Measurements from ENCODE around the gene LRCH1.
A peak's percentile ranks its signal among the peaks of the same experiment; 100 is the strongest.

Gene LRCH1

DNA sequence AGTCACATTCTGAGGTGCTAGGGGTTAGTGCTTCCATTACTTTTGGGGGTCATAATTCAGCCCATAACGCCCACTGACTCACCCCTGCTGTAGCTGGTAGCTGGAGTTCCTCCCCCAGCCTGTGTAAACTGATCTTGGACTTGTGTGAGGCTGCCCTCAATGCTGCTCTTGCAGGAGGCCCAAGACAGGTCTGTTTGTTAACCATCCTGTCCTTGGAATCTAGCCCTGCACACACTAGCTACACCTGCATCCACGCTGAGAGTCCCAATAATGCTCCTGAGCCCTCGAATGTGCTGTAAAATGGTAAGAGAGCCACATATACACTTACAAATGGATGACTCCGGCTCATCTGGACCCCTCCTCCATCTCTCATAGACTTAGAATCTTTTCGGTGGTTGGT, 9.6 kb downstream of the LRCH1 start:
- no peak for DNase-seq

DNA sequence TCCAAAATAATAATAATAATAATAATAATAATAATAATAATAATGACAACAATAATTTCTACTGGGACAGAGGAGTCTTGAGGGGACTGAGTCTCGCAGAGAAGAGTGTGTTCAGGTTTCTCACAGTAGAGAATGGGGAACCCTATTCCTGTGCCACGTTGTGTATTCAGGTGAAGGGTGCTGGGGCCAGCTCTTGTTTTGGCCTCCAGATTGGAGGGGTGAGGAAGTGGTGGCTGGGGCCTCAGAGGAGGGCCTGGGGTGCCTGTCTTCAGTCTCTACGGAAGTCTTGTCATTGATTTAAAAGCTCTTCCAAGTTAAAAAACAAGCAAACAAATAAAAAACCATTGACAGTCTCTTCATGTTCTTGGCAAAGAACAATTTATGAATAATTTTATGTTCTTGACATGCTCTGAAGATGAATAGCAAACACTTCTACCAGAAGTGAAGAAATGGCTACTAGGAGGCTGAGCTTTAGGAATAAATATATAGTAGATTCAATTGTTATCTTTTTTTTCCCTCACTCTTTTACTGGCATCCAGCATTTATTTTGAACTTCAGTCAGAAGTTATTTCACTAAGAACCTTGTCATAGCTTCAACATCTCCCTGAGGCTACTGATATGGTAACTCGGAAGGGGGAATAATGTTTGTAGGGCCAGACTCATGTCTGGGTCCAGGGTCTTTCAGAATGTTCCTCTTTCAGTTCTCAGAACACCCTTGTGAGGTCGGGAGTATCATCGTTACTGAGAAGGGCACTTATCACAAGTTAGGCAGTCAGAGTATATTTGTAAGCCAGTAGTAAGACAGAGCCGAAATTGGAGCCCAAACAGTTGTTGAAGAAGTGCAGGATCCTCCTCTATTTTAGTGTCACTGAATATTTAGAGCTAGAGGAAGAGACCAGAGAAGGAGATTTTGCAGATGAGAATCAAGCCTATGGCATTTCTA, 13.1 kb downstream of the LRCH1 start:
- no peak for DNase-seq

GRCh38 chr13:46567671-46568070, 14.7 kb downstream of the LRCH1 start:
- no peak for DNase-seq

DNA sequence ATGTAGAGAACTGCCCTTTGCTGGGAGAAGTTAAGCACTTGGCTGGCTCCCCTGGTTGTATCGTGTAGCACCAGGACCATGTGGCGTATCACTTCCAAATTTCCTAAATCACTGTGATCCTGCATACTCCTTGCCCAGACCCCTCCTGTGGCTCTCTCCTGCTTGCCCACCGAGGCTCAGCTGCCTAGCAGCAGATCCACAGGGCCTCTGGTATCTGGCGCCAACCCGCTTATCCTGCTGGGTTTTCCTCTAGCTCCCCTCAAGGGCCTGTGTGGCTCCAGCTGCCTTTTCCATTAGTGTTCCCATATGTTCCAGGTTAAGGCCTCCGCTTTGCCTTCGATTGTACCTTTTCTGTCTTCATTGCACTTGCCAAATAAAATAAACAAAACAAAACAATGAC, 16.5 kb downstream of the LRCH1 start:
- DNase-seq: no peak

DNA sequence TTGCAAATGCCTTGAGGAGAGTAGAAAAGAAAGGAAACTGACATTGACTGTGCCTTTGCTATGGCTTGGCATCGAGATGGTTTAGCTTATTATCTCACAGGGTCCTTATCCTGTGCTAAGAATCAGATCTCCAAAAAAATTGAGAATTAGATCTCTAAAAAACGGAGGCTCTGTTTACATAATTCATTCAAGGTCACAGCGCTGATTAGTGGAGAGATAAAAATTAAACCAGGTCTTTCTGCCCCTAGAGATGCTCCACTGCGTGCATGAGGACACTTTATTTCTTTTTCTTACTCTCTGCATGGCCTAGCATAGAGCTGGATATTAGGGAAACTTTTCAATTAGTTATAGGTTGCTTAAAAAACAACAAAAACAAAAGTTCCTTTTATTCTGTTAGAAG, 17.3 kb downstream of the LRCH1 start:
- DNase-seq: no peak

GRCh38 chr13:46571189-46571908, 18.4 kb downstream of the LRCH1 start:
- DNase-seq: no peak

DNA sequence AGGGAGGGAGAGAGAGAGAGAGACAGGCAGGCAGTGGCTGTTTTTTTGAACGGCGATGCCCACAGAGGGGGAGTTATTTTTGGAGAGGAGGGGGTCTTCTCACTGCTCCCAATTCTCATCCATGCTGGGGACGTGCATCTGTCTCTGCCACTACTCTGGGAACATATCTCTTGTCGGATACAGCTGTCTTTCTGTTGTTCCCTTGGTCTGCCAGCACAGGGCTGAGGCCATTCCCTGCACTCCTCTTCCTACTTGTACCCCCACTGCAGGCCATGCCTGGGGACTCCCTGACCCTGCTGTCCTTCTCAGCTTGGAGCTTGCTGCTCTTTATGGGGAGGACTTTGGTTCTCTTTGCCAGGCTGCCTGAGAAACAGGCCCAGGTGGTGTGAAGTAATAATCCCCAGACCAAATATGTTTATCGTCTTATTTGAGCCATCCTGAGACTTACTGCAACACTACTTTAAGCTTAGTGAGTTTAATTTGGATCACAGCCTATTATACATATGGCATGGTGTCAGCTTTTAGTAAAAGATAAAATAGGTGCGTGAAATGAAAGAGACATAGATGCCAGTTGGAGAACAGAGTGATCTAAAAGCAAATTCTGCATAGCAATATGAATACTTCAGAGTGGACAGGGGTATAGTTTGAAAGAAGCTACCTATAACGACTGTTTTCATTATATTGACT, 19.1 kb downstream of the LRCH1 start:
- DNase-seq: no peak

DNA sequence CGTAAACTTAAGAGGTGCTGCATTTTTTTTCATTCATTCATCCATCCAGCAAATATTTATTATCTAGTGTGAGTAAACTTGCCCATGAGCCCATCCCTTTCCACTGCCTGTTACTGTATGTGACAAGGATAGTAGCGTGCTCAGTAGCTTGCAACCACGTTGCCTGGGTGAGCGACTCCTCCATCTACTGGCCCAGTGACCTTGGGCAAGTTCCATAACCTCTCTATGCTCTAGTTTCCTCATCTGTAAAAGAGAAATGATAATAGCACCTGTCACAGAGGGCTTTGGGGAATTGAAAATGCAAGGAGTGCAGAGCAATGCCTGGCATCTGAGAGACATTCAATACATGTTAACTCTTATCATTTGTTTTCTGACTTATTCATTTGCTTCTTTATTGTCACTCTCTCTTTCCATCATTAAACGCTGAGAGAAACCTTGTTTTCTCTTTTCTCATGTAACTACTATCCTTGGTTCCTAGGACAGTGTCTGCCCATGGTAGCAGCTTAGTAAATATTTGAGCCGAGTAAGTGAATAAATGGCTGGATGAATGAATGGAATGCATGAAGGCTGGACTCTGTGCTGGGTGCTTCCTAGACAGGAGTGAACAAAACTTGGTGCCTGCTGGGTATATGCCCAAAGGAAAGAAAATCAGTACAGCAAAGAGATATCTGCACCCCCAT, 19.9 kb downstream of the LRCH1 start:
- no peak for DNase-seq

DNA sequence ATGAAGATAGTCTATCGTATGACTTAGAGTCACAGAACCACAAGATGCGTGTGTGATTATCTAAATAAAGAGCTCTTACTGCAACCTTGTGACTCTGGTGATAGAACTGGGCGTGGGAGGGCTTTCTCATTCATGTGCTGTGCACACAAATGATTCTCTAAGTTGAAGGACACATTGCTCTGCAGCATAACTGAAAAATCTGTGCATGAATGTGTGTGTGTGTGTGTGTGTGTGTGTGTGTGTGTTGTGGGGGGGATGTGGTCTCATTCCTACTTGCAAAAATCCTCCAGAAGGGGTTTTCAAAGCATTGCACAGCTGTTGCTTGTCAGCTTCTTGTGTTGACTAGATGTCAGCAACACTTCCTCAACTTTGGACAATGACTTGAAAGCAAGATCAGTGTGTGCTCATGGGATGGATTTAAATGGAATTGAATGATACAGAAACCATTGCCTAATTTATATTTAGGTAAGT, 22.4 kb downstream of the LRCH1 start:
- DNase-seq: no peak

DNA sequence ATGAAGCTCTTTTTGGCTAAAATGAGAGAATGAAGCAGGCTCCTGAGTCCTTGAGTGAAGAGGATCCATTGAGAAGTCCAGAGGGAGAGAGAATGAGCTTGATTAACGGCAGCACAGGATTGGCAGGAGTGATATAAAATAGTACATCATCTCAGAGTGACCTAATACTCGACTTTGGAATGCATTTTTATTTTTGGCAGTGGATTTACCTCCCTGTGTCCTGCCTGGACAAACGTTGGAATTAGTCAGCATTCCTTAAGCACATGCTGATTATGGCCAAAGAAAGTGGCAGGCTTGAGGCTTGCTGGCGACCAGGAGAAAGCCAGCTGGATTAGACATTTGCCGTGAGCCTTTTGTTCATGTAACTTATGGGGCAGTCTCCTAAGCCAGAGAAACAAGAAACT, 22.9 kb downstream of the LRCH1 start:
- DNase-seq: peak; percentile 78

- no peak for DNase-seq
Measured at GRCh38 chr13:46576762-46577161, 23.8 kb downstream of the LRCH1 start.

DNA sequence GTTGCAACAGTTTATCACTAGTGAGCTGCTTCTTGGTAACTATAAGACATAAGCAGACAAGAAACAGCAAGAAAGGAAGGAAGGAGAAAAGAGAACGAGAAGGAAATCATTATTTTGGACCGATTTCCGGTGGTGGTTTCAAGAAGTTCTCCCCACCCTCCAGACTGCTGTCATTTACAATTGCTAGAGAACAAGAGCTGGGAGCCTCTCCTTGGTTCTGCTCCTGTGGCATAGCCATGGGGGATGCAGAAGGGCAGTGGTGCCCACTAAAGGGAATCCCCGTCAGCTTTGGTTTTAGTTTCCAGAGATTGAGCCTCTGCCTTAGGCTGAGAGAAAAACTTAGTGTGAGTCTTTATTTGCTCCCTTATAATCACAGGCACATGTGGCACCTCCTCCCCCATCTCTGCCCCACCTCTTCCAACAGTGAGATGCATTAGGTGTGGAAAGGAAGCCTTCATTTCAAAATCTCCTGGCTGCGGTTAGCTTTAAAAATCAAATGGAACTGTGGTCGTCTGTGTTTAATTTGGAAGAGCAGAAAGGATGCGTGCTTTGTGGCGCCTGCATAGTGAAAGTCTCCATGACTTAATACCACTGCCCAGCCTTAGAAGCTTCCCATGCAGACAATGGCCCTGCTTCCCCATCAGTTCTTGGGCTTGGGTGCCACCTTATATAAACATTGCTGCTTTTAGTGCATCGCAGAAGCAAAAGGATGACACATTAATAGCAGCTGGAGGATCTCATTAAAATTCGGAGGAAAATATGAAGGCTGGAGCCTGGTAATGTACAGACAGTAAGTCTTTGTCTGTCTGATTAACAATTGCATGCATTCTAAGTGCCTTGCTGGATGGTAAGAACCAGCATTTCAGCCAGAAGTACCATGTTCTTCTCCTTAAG, 25.0 kb downstream of the LRCH1 start:
- DNase-seq: no peak

- DNase-seq: no peak
Measured at GRCh38 chr13:46578590-46578975, 25.6 kb downstream of the LRCH1 start.

GRCh38 chr13:46580362-46580839, 27.4 kb downstream of the LRCH1 start:
- DNase-seq: no peak

DNA sequence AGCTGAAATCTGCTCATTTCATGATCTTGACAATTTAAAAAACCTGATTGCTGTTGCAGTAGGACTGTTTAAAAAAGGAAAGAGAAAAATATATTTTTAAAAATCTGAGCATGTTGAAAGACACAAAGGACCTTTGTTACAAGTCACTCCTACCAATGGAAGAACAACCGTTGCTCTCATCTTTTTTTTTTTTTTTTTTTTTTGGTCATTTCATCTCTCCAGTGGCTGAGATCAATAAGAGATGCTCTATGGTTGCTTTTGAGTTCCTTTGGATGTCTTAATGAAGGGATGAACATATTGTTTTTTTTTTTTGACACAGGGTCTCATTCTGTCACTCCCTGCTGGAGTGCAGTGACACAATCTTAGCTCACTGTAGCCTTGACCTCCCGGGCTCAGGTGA, 29.2 kb downstream of the LRCH1 start:
- no peak for DNase-seq

DNA sequence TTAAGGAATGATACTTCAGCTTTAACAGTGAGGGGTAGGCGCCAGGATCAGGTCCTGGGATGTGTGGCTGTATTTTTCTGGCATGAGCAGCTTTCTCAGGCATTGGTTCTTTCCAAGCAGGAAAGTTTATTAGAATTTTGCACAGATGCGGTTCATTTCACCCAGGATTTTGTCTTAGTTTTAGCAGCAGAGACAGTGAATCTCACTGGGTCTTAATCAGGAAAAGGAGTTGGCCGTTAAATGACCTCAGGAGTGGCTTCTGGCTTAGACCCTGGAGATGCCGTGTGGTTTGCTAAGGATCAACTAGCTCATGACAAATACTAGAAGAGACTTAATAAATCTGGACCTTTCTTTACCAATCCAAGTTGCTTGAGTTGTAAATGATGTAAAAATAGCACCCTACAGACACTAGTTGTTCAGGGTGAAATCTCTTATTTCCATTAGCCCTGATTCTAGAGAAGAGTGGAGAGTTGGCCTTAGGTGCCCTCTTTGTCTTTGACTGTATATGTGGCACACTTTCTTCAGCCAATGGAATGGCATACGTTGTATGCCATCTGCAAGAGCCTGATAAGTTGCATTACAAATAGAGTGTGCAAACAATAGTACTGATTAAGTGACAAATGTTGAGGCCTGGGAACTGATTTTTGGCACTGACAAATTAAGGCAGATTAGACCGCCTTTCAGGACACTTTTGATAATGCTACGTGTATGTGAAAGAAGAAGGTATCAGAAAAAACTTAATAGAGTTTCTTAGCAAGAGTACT, 34.0 kb downstream of the LRCH1 start:
- no peak for DNase-seq

DNA sequence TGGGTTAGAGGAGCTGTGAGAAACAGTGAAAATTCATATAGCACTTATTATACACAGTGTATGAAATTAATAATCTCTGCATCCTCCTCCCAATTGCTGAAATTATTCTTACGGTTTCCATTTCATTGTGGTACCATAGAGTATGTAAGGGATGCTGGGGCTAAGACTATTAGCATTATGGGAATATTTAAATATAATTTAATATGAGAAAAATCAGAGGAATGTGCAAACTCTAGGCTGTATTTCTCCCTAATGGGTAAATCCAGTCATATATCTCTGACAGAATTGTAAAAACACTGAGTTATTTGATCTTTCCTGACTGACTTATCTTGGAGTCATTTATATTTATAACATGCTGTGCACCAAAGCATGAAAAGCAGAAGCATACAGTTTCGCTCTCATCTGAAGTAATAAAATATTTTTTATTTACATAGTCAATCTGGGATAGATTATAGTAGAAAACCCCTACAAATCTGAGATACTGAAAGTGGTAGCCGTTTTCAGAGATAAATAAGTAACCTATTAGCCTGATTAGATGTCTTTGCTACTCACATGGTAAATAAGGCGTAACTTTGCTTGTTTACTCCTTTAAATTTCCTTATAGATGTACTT, 34.9 kb downstream of the LRCH1 start:
- DNase-seq: no peak

DNA sequence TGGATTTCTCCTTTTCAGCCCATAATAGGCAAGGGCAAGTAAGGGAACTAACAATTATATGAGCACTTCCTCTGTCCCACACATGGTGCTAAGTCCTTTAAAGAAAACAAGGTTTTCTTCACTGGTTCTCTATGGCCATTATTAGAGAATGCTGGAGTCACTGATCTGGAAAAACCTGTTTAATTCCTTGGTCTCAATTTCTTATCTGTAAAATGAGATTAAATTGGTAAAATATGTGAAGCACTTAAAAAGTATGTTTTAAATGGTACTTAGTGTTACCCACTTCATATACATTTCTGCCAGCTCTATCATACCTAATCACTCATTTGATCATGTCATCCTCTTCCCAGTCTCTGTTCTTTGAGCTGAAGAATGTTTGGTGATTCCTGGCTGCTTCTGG, 39.4 kb downstream of the LRCH1 start:
- DNase-seq: no peak

- no peak for DNase-seq
Measured at GRCh38 chr13:46593398-46593797, 40.4 kb downstream of the LRCH1 start.

DNA sequence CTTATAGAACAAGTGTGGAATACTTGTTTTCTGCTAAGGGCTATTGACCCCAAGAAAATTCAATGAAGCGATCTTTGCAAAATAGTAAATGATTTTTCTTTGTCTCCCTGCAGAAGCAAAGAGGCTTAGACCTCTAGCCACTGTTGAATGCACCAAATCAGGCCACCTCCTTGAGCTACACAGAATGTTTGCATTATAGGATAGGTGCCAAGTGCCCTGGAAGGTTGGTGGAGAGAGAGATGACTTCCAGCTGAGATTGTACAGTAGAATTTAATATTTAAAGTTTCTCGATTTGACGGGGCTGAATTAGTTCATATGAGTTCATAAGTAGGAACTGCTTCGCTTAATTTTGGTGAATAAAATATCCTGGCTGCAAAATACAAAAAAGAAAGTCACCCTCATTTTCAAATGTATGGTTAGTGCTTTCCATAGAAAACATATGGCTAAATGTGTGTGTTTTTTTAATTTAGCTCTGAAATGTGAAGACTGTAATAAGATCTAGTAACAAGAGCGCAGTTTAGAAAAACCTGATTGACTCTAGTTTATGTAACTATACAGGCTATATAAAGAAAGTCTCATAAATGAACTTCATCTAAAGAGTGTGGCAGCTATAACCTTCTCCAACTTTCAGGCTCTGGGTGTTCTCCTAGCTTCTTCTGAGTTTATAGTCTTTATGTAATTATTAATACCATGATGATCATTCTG, 41.6 kb downstream of the LRCH1 start:
- no peak for DNase-seq

All from NCI-H226 (cell line).